Measurements from ENCODE around the gene EPHB1. TPM values are rescaled to one million over a fixed set of nuclear protein-coding genes. Genes with fewer than 3 reads are reported as not detected.
"Not testable (repeated sequence)": the region's sequence is repeated elsewhere in the genome, so short reads cannot be mapped to it uniquely, and the experiment has no call there.

EPHB1 gene
- total RNA-seq, 3 donors from 2014 or later, result 0.31 to 6.9 (median 0.64) TPM

- ATAC-seq, result no peak
- Histone ChIP-seq H3K36me3 (ENCODE audit: low read depth) (no peaks in the 10 kb centered on the region), H3K9me3 (no peaks in the 10 kb centered on the region), H3K4me3 (no peak overlapping the region), H3K4me1 (ENCODE audit: low read depth) (no peaks in the 10 kb centered on the region)
- no peak for TF ChIP-seq CTCF (IDR thresholded peaks at IDR 0.05)
- DNase-seq, result no peak
- intact Hi-C loops (cut with DNase I, micrococcal nuclease), result no loop called here
These were observed 304.8 kb downstream of the EPHB1 start for GRCh38 chr3:135099734-135100355.

GRCh38 chr3:135100366-135100765, 305.3 kb downstream of the EPHB1 start:
- TF ChIP-seq CTCF (IDR thresholded peaks at IDR 0.05), result no peak
- DNase-seq, result no peak
- ATAC-seq, result no peak
- Histone ChIP-seq H3K4me3 (no peak overlapping the region), H3K36me3 (ENCODE audit: low read depth) (no peaks in the 10 kb centered on the region), H3K4me1 (ENCODE audit: low read depth) (no peaks in the 10 kb centered on the region), H3K9me3 (no peaks in the 10 kb centered on the region)
- intact Hi-C loops (cut with DNase I, micrococcal nuclease), result no loop called here

- no peak for DNase-seq
- H3K4me1 ChIP-seq (ENCODE audit: low read depth), result peaks cover 7% of the 10 kb centered on the region
- intact Hi-C loops (cut with DNase I, micrococcal nuclease), result no loop called here
- no peaks in the 10 kb centered on the region for H3K9me3 ChIP-seq
- no peak for TF ChIP-seq CTCF (IDR thresholded peaks at IDR 0.05)
- no peaks in the 10 kb centered on the region for H3K36me3 ChIP-seq (ENCODE audit: low read depth)
- no peak overlapping the region for H3K4me3 ChIP-seq
- no peak for ATAC-seq
These were observed 308.9 kb downstream of the EPHB1 start for GRCh38 chr3:135103917-135104316.

- DNase-seq (peak; percentile 78 to 80 (median 78)), ATAC-seq (peak; percentile 97)
- H3K36me3 ChIP-seq (ENCODE audit: low read depth), result no peaks in the 10 kb centered on the region
- TF ChIP-seq CTCF (IDR thresholded peaks at IDR 0.05), result no peak
- intact Hi-C loops (cut with DNase I, micrococcal nuclease), result no loop called here
- H3K4me3 ChIP-seq, result no peak overlapping the region
- peaks cover 7% of the 10 kb centered on the region for H3K4me1 ChIP-seq (ENCODE audit: low read depth)
- H3K9me3 ChIP-seq, result no peaks in the 10 kb centered on the region
These were observed 311.4 kb downstream of the EPHB1 start for GRCh38 chr3:135106445-135106844.

- H3K4me3 ChIP-seq, result no peak overlapping the region
- ATAC-seq, result no peak
- DNase-seq, result no peak
- no peak for TF ChIP-seq CTCF (IDR thresholded peaks at IDR 0.05)
- H3K36me3 ChIP-seq (ENCODE audit: low read depth), result no peaks in the 10 kb centered on the region
- H3K9me3 ChIP-seq, result no peaks in the 10 kb centered on the region
- intact Hi-C loops (cut with DNase I, micrococcal nuclease), result no loop called here
- H3K4me1 ChIP-seq (ENCODE audit: low read depth), result peaks cover 7% of the 10 kb centered on the region
These were observed 312.0 kb downstream of the EPHB1 start for GRCh38 chr3:135107043-135107442.

- TF ChIP-seq CTCF (IDR thresholded peaks at IDR 0.05), result no peak
- no peak overlapping the region for H3K4me3 ChIP-seq
- H3K36me3 ChIP-seq (ENCODE audit: low read depth), result no peaks in the 10 kb centered on the region
- DNase-seq, result no peak
- peaks cover 7% of the 10 kb centered on the region for H3K4me1 ChIP-seq (ENCODE audit: low read depth)
- H3K9me3 ChIP-seq, result no peaks in the 10 kb centered on the region
- intact Hi-C loops (cut with DNase I, micrococcal nuclease), result no loop called here
- no peak for ATAC-seq
These were observed 314.6 kb downstream of the EPHB1 start for GRCh38 chr3:135109681-135110080.

GRCh38 chr3:135114551-135114950, 319.5 kb downstream of the EPHB1 start:
- intact Hi-C loops (cut with DNase I, micrococcal nuclease); H3K4me1 ChIP-seq (ENCODE audit: low read depth); H3K4me3 ChIP-seq; ATAC-seq; H3K9me3 ChIP-seq; H3K36me3 ChIP-seq (ENCODE audit: low read depth); DNase-seq: not testable (repeated sequence)
